GM12878 (cell line): ENCODE measurements around the gene CALML4. TPM values are rescaled to one million over a fixed set of nuclear protein-coding genes. Genes with fewer than 3 reads are reported as not detected.
A peak's percentile ranks its signal among the peaks of the same experiment; 100 is the strongest.
"Not testable (repeated sequence)": the region's sequence is repeated elsewhere in the genome, so short reads cannot be mapped to it uniquely, and the experiment has no call there.

ENCODE experiments used
- ATAC-seq: fragments of 200-7000 bp; cut with Tn5 transposase; 3 replicates; pipeline ENCODE4 v1.9.1; 2020; ENCODE audit warnings: mild to moderate bottlenecking, moderate library complexity
- BruUV-seq: library from RNA; stranded (reverse); fragments of 400-500 nt; replicated peaks from 2 replicates; lab custom pipeline; 2021; lab: Mats Ljungman, UMichigan
- CTCF ChIA-PET: fragments of 300-600 bp; sonication (Branson Sonifier 250); formaldehyde crosslinking; extraction: SDS; loops from one replicate; lab custom pipeline; 2021; ENCODE audit warnings: inconsistent platforms; lab: Yijun Ruan, JAX
- POLR2A ChIA-PET: fragments of 350-600 bp; formaldehyde crosslinking; extraction: SDS; loops from one replicate; lab custom pipeline; 2021; ENCODE audit warnings: inconsistent platforms; lab: Charles Lee
- RAD21 ChIA-PET: fragments of 300-600 bp; sonication (Branson Sonifier 250); formaldehyde crosslinking; loops from one replicate; lab custom pipeline; 2023; ENCODE audit warnings: antibody characterized with exemption; ENCODE audit not compliant: unreplicated experiment; lab: Charles Lee
- SMC1A ChIA-PET: fragments of 300-600 bp; sonication (Branson Sonifier 250); formaldehyde crosslinking; loops from one replicate; lab custom pipeline; 2023; ENCODE audit not compliant: unreplicated experiment, uncharacterized antibody; lab: Charles Lee
- DNase-seq: peaks from one replicate; pipeline ENCODE4 v3.0.0-alpha.2; 2011; ENCODE audit warnings: low read depth, low spot score
- FAIRE-seq: peaks from 3 replicates; lab custom pipeline; 2011; peaks lifted over from hg19 to GRCh38; lab: Jason Lieb, UNC
- H2AFZ ChIP-seq: 2 replicates; pipeline ENCODE4 v1.6.0; 2011; ENCODE audit warnings: low read depth, low read length, control low read depth; ENCODE audit not compliant: control insufficient read depth
- H3K27ac ChIP-seq: 2 replicates; pipeline ENCODE4 v1.5.1; 2011; ENCODE audit warnings: control low read depth; ENCODE audit not compliant: control insufficient read depth, insufficient read depth
- H3K27me3 ChIP-seq, 2 experiments: replicated peaks in 1 of 2; 2 replicates each; pipeline versions ENCODE4 v1.6.0 to v1.6.1; 2011; ENCODE audit warnings: low read length in 1 of 2; ENCODE audit not compliant: control insufficient read depth in 2 of 2, insufficient read depth in 2 of 2
- H3K36me3 ChIP-seq, 2 experiments: 2 replicates each; pipeline ENCODE4 v1.5.1; 2011; ENCODE audit warnings: low read length in 1 of 2; ENCODE audit not compliant: control insufficient read depth in 2 of 2, insufficient read depth in 2 of 2
- H3K4me1 ChIP-seq: 2 replicates; pipeline ENCODE4 v1.6.1; 2011; ENCODE audit warnings: mild to moderate bottlenecking, low read length, moderate library complexity, mixed read lengths; ENCODE audit not compliant: control insufficient read depth, insufficient read depth
- H3K4me2 ChIP-seq: 2 replicates; pipeline ENCODE4 v1.6.0; 2011; ENCODE audit warnings: control low read depth; ENCODE audit not compliant: control insufficient read depth, insufficient read depth
- H3K4me3 ChIP-seq: fragments of 200-600 bp; sonication (generic); 2 replicates; pipeline ENCODE4 v1.5.1; 2016
- H3K79me2 ChIP-seq: 2 replicates; pipeline ENCODE4 v1.6.0; 2011; ENCODE audit warnings: low read length; ENCODE audit not compliant: control insufficient read depth, insufficient read depth
- H3K9ac ChIP-seq: 2 replicates; pipeline ENCODE4 v1.8.0; 2011; ENCODE audit warnings: low read length, control low read depth, mixed read lengths; ENCODE audit not compliant: control insufficient read depth, insufficient read depth
- H3K9me3 ChIP-seq: replicated peaks from 3 replicates; pipeline ENCODE4 v1.5.1; 2011; ENCODE audit warnings: mild to moderate bottlenecking, low read length; ENCODE audit not compliant: control insufficient read depth, insufficient read depth
- H4K20me1 ChIP-seq: 2 replicates; pipeline ENCODE4 v1.6.0; 2011; ENCODE audit not compliant: control insufficient read depth, insufficient read depth
- ASH2L ChIP-seq: fragments of 300-600, 200-600 bp; sonication (generic); IDR thresholded peaks from 2 replicates; pipeline ENCODE4 v1.6.1; 2017; ENCODE audit warnings: low read depth, mild to moderate bottlenecking, borderline replicate concordance
- FOS ChIP-seq: IDR thresholded peaks from 3 replicates; pipeline ENCODE4 v1.6.1; 2011; ENCODE audit warnings: borderline replicate concordance; ENCODE audit not compliant: insufficient read length; ENCODE audit errors: extremely low read depth
- NKRF ChIP-seq: fragments of 450-650 bp; conservative IDR thresholded peaks from 2 replicates; pipeline ENCODE4 v1.6.1; 2017; ENCODE audit warnings: mild to moderate bottlenecking, moderate library complexity
- NR2C2 ChIP-seq: IDR thresholded peaks from 2 replicates; pipeline ENCODE4 v1.6.1; 2011; ENCODE audit warnings: borderline replicate concordance, low read depth; ENCODE audit not compliant: control insufficient read depth, insufficient read length
- POLR2AphosphoS2 ChIP-seq: IDR thresholded peaks from 2 replicates; pipeline ENCODE4 v1.6.1; 2011; ENCODE audit warnings: low read depth, mild to moderate bottlenecking, low read length, improper control_type of control experiment, moderate library complexity
- SIN3A ChIP-seq: IDR thresholded peaks from 2 replicates; pipeline ENCODE4 v1.6.1; 2012; ENCODE audit warnings: low read depth, low read length, improper control_type of control experiment
- SMAD5 ChIP-seq: IDR thresholded peaks from 2 replicates; pipeline ENCODE4 v1.6.1; 2016; ENCODE audit warnings: antibody characterized with exemption, low read depth
- SMARCA5 ChIP-seq: fragments of 450-650 bp; IDR thresholded peaks from 2 replicates; pipeline ENCODE4 v1.6.1; 2017; ENCODE audit warnings: mild to moderate bottlenecking
- ZBTB40 ChIP-seq: fragments of 450-650 bp; IDR thresholded peaks from 2 replicates; pipeline ENCODE4 v1.6.1; 2016; ENCODE audit warnings: mild to moderate bottlenecking, moderate library complexity, borderline replicate concordance
- WGBS: methylation state at CpG from one replicate; pipeline ENCODE4 v1.1.6; 2016; ENCODE audit warnings: low lambda C conversion rate; ENCODE audit not compliant: insufficient replicate concordance, insufficient coverage; ENCODE audit errors: missing lambda C conversion rate; 5-methylcytosine and 5-hydroxymethylcytosine counted together
- in situ Hi-C: fragments of 300-500 bp; cut with MboI; formaldehyde crosslinking; loops from 9 replicates; pipeline ENCODE4 v1.14.3; 2018; ENCODE audit warnings: mixed read lengths
- intact Hi-C: fragments of 100-400 bp; cut with micrococcal nuclease; formaldehyde crosslinking; loops from one replicate; pipeline ENCODE4 v1.14.2; 2022; ENCODE audit not compliant: unreplicated experiment
- polyA plus RNA-seq, 11 experiments: library from polyadenylated mRNA; depleted of rRNA in 4 of 11; unstranded in 6 of 11; stranded (reverse) in 5 of 11; fragments of >200 nt; fragmentation: Nextera tagmentation in 4 of 11; fragmentation: Illumina TruSeq in 1 of 11; extraction: Ambion mirVana in 4 of 11; extraction: Trizol in 1 of 11; gene quantifications; 1 replicate in 1 of 11; 2 replicates in 10 of 11; pipeline versions ENCODE4 v1.2.1 to v1.2.3, GENCODE V29; 2011 to 2016; ENCODE audit warnings: inconsistent platforms in 2 of 11, missing spikeins in 2 of 11, low read depth in 1 of 11
- total RNA-seq, 4 experiments: library from RNA; depleted of rRNA in 3 of 4; stranded (reverse); fragments of >200 nt in 3 of 4; fragmentation: Illumina TruSeq in 1 of 4; extraction: Trizol in 1 of 4; gene quantifications; 2 replicates each; pipeline versions ENCODE4 v1.2.1 to v1.2.3, GENCODE V29; 2013 to 2021

Gene CALML4
- total and polyA plus RNA-seq, 10 of the 15 experiments (the other 5 are each of a cell fraction or from before 2014, with no cell fraction given) = 1.7 to 15.9 (median 5.1) TPM

- RAD21 ChIA-PET, H4K20me1 ChIP-seq, H3K9ac ChIP-seq, CTCF ChIA-PET, H3K4me2 ChIP-seq, H3K4me3 ChIP-seq, ATAC-seq, H2AFZ ChIP-seq, H3K27ac ChIP-seq, intact Hi-C loops, H3K9me3 ChIP-seq, SMC1A ChIA-PET, FAIRE-seq, POLR2A ChIA-PET, in situ Hi-C loops, H3K27me3 ChIP-seq, DNase-seq: not testable (repeated sequence)
- BruUV-seq = TSS peak; percentile 21
- Histone ChIP-seq H3K36me3 (peaks cover 9 to 21% of the 10 kb centered on the region in 2 experiments), H3K79me2 (peaks cover 13% of the 10 kb centered on the region), H3K4me1 (peaks cover 20% of the 10 kb centered on the region)
- 96% methylated on average over 6 of the region's 6 CpGs for WGBS
Measured at GRCh38 chr15:68213491-68213845, 8.3 kb upstream of the CALML4 start.

GRCh38 chr15:68211656-68212320, 6.7 kb upstream of the CALML4 start:
- intact Hi-C loops (no loop called here), in situ Hi-C loops (no loop called here)
- no peak overlapping the region for H3K9ac ChIP-seq
- H3K4me2 ChIP-seq = no peak overlapping the region
- WGBS = 95% methylated on average over 13 of the region's 14 CpGs
- ChIA-PET CTCF (no interaction called here), RAD21 (interaction anchor here (1.6 kb wide), 1 partner anchor 349 kb away, joined by 4 read pairs; no protein-coding TSS in a partner anchor), SMC1A (interaction anchor here (1.1 kb wide), 1 partner anchor 57 kb away, joined by 3 read pairs; no protein-coding TSS in a partner anchor), POLR2A (interaction anchor here (0.5 kb wide), 1 partner anchor 12 kb away, joined by 5 read pairs; no protein-coding TSS in a partner anchor)
- no TSS peak for BruUV-seq
- no peak overlapping the region for H3K4me3 ChIP-seq
- H3K27me3 ChIP-seq = no peaks in the 10 kb centered on the region
- DNase-seq (no peak), FAIRE-seq (no peak), ATAC-seq (no peak)
- peaks cover 20% of the 10 kb centered on the region for H3K4me1 ChIP-seq
- no peaks in the 10 kb centered on the region for H3K9me3 ChIP-seq
- H3K36me3 ChIP-seq = peaks cover 10 to 21% of the 10 kb centered on the region in 2 experiments
- H2AFZ ChIP-seq = no peak overlapping the region
- H3K27ac ChIP-seq = no peak overlapping the region
- no peaks in the 10 kb centered on the region for H4K20me1 ChIP-seq
- H3K79me2 ChIP-seq = peaks cover 9% of the 10 kb centered on the region
- TF ChIP-seq POLR2AphosphoS2 (no peak), NKRF (no peak), ASH2L (no peak), SMAD5 (no peak), SMARCA5 (no peak), SIN3A (no peak), NR2C2 (no peak), ZBTB40 (no peak), FOS (no peak)
